ENCODE results near the gene CCDC159. TPM values are rescaled to one million over a fixed set of nuclear protein-coding genes. Genes with fewer than 3 reads are reported as not detected.

The CCDC159 gene
- total RNA-seq, 2 experiments from 2014 or later, result 35.5 to 42.4 TPM

DNA sequence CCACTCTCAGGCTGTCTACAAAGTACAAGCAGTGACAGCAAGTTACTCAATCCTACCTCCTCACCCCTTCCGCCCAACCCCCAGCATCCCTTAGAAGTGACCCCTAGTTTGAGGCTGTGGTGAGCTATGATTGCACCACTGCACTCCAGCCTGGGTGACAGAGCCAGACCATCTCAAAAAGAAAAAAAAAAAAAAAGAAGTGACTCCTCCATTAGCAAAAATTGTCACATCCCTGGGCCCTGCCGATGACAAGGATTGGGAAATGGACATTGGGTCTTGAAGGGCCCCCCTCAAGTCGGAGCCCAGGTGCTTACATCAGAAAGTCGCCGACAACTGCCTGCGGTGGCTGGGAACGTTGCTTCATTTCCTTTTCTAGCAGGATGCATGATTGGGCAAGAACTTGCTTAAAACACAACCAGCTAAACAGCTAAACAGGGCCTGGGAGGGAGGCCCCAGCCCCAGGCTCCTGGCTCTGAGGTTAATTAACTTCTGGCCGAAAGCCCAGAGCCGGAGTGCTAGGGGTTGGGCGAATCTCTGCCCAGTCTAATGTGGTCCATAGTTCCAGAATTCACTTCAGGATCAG lies 22.1 kb upstream of the CCDC159 start:
- H3K4me1 ChIP-seq (ENCODE audit: insufficient read depth, low read length), result peaks cover 18% of the 10 kb centered on the region

DNA sequence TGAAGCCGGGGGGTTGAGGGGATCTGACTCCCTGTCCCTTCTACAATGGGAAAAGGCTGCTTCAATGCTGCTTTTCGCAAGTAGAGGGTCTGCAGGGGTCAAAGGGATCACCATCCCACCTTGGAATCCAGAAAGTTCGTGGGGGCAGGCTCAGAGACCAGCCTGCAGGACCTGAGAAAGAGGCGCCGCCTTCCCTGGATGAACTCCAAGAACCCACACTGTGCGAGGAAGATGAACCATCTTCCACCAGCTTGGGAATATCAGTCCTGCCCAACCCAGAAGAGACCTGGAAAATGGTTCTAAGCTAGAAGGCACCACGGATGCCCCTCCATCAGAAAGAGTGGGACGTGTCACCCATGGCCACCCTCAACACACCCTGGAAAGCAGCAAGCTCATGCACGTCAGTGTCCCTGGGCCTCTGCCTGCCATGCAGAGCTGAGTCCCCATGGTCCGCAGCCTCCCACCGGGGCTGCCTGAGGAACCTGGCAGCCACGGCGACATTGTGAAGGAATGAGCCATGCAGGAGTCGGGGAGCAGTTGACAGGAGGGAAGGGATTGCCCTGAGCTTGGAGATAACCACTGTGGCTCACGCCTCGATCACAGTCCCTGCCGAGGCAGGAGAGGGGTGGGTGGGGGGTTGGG lies 21.4 kb upstream of the CCDC159 start:
- H3K9me3 Mint-ChIP-seq, result no peaks in the 10 kb centered on the region
- ATAC-seq (ENCODE audit: poor library complexity), result no peak
- peaks cover 18% of the 10 kb centered on the region for H3K4me1 ChIP-seq (ENCODE audit: insufficient read depth, low read length)
- H3K27me3 ChIP-seq (ENCODE audit: control insufficient read depth in 1 of 2, insufficient read depth in 2 of 2, low read length in 2 of 2), result peaks cover 0 to 2% of the 10 kb centered on the region in 2 experiments
- H3K4me3 ChIP-seq (ENCODE audit: low read length), result no peak overlapping the region
- TF ChIP-seq, protein P1, sequence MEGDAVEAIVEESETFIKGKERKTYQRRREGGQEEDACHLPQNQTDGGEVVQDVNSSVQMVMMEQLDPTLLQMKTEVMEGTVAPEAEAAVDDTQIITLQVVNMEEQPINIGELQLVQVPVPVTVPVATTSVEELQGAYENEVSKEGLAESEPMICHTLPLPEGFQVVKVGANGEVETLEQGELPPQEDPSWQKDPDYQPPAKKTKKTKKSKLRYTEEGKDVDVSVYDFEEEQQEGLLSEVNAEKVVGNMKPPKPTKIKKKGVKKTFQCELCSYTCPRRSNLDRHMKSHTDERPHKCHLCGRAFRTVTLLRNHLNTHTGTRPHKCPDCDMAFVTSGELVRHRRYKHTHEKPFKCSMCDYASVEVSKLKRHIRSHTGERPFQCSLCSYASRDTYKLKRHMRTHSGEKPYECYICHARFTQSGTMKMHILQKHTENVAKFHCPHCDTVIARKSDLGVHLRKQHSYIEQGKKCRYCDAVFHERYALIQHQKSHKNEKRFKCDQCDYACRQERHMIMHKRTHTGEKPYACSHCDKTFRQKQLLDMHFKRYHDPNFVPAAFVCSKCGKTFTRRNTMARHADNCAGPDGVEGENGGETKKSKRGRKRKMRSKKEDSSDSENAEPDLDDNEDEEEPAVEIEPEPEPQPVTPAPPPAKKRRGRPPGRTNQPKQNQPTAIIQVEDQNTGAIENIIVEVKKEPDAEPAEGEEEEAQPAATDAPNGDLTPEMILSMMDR (IDR thresholded peaks at IDR 0.05), result no peak
- no peak overlapping the region for H3K27ac Mint-ChIP-seq
- peaks cover 4% of the 10 kb centered on the region for H3K36me3 Mint-ChIP-seq (ENCODE audit: low read depth)
- H3K9me3 ChIP-seq (ENCODE audit: control insufficient read depth in 1 of 2, insufficient read depth in 1 of 2, low read length in 2 of 2), result no peaks in the 10 kb centered on the region
- ChIA-PET CTCF (interaction anchor here (1.2 kb wide), 1 partner anchor 31 kb away, joined by 3 read pairs; no protein-coding TSS in a partner anchor), POLR2A (interaction anchor here (2.3 kb wide), 1 partner anchor 14 kb away, joined by 8 read pairs; the partner anchor contains the start of gene RAB3D)
- DNase-seq, result no peak
- H3K36me3 ChIP-seq (ENCODE audit: insufficient read depth, low read length), result no peaks in the 10 kb centered on the region
- peaks cover 5% of the 10 kb centered on the region for H3K27me3 Mint-ChIP-seq
- H3K27ac ChIP-seq (ENCODE audit: low read depth in 1 of 2, low read length in 2 of 2), result no peak overlapping the region
- H3K4me1 Mint-ChIP-seq (ENCODE audit: low read depth), result peaks cover 13% of the 10 kb centered on the region
- intact Hi-C loops (cut with DNase I, micrococcal nuclease), result no loop called here
- H3K4me3 Mint-ChIP-seq, result no peak overlapping the region

More for the DNA sequence above, 22.1 kb upstream of the CCDC159 start:
- Mint-ChIP-seq H3K9me3 (no peaks in the 10 kb centered on the region), H3K36me3 (ENCODE audit: low read depth) (peaks cover 4% of the 10 kb centered on the region), H3K27me3 (peaks cover 5% of the 10 kb centered on the region), H3K27ac (no peak overlapping the region), H3K4me1 (ENCODE audit: low read depth) (peaks cover 13% of the 10 kb centered on the region), H3K4me3 (no peak overlapping the region)
- H3K27ac ChIP-seq (ENCODE audit: low read depth in 1 of 2, low read length in 2 of 2), result no peak overlapping the region
- ChIA-PET POLR2A (interaction anchor here (0.7 to 2.3 kb wide), 2 partner anchors 15 to 57 kb away, joined by 3 to 8 read pairs; partner anchors contain the start of gene RAB3D), CTCF (no interaction called here)
- peak; percentile 54 for ATAC-seq (ENCODE audit: poor library complexity)
- TF ChIP-seq, protein P1 (IDR thresholded peaks at IDR 0.05), result no peak
- no peak overlapping the region for H3K4me3 ChIP-seq (ENCODE audit: low read length)
- no peaks in the 10 kb centered on the region for H3K9me3 ChIP-seq (ENCODE audit: control insufficient read depth in 1 of 2, insufficient read depth in 1 of 2, low read length in 2 of 2)
- DNase-seq, result peak in 7 of 14 experiments; percentile 7 to 71 (median 40)
- no peaks in the 10 kb centered on the region for H3K36me3 ChIP-seq (ENCODE audit: insufficient read depth, low read length)
- H3K27me3 ChIP-seq (ENCODE audit: control insufficient read depth in 1 of 2, insufficient read depth in 2 of 2, low read length in 2 of 2), result peaks cover 0 to 2% of the 10 kb centered on the region in 2 experiments
- intact Hi-C loops (cut with DNase I, micrococcal nuclease), result no loop called here

DNA sequence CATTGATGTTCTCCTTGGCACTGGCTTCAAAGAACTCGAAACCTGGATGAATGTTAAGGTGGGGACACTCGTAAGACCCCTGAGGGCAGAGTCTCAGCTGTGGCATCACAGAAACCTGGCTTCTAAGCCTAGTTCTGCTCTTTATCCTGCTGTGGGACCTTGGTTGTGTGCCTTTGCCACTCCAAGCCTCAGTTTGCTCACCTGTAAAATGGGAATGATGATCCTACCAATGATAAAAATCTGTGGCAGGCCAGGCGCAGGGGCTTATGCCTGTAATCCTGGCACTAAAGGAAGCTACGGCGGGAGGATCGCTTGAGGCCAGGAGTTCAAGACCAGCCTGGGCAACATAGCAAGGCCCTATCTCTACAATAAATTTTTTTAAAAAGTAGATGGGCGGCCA lies 20.8 kb upstream of the CCDC159 start:
- no peak overlapping the region for H3K27ac Mint-ChIP-seq
- Histone ChIP-seq H3K9me3 (ENCODE audit: control insufficient read depth in 1 of 2, insufficient read depth in 1 of 2, low read length in 2 of 2) (no peaks in the 10 kb centered on the region), H3K27me3 (ENCODE audit: control insufficient read depth in 1 of 2, insufficient read depth in 2 of 2, low read length in 2 of 2) (no peaks in the 10 kb centered on the region), H3K36me3 (ENCODE audit: insufficient read depth, low read length) (peaks cover 2% of the 10 kb centered on the region), H3K27ac (ENCODE audit: low read depth in 1 of 2, low read length in 2 of 2) (no peak overlapping the region), H3K4me1 (ENCODE audit: insufficient read depth, low read length) (peaks cover 18% of the 10 kb centered on the region), H3K4me3 (ENCODE audit: low read length) (no peak overlapping the region)
- H3K4me1 Mint-ChIP-seq (ENCODE audit: low read depth), result peaks cover 13% of the 10 kb centered on the region
- POLR2A ChIA-PET, result no interaction called here
- CTCF ChIA-PET, result interaction anchor here (1.2 kb wide), 1 partner anchor 32 kb away, joined by 3 read pairs; no protein-coding TSS in a partner anchor
- DNase-seq (no peak), ATAC-seq (ENCODE audit: poor library complexity) (no peak)
- TF ChIP-seq, protein P1 (IDR thresholded peaks at IDR 0.05), result no peak
- intact Hi-C loops (cut with DNase I, micrococcal nuclease), result no loop called here
- peaks cover 3% of the 10 kb centered on the region for H3K27me3 Mint-ChIP-seq
- H3K9me3 Mint-ChIP-seq, result no peaks in the 10 kb centered on the region
- H3K36me3 Mint-ChIP-seq (ENCODE audit: low read depth), result peaks cover 4% of the 10 kb centered on the region
- H3K4me3 Mint-ChIP-seq, result no peak overlapping the region
